GM19239 (cell line): ENCODE measurements around the gene NR6A1.

Experiments
- DNase-seq: peaks from one replicate; pipeline ENCODE4 v3.0.0; 2011; ENCODE audit warnings: low spot score; ENCODE audit not compliant: insufficient read length
- FAIRE-seq: peaks from 2 replicates; lab custom pipeline; 2011; peaks lifted over from hg19 to GRCh38; lab: Jason Lieb, UNC

Gene NR6A1

DNA sequence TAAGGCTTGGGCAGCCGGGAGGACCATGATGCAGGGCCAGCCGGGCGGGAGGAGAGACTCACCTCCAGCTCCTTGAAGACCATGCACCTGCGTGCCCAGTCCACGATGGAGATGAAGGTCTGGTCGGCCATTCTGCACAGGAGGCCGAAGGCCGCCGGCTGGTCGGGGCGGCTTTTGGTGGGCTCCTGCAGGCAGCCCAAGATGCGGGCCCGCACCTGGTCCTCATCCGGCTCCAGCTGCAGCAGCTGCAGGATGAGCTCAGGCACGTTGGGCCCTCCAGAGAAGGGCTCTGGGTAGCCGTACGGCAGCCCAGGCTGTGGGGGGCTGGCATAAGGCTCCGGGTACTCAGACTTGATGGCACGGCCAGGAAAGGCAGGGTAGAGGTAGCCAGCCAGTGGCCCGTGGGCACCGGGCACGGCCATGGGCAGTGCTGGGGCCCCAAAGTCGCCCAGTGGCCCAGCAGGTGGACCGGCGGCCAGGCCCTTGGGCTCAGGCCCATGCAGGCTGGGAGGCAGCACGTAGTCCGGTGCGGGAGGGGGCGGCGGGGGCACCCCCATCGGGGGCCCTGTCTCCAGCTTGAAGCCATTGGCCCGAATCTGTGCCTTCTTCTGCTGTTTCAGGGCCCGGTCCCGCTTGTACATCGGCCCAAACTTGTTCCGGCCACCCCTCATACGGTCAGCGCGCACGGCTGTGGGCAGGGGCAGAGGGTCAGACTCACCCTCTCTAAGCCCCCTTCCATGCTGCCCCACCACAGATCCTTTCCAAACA, 270.9 kb downstream of the NR6A1 start:
- DNase-seq: no peak

DNA sequence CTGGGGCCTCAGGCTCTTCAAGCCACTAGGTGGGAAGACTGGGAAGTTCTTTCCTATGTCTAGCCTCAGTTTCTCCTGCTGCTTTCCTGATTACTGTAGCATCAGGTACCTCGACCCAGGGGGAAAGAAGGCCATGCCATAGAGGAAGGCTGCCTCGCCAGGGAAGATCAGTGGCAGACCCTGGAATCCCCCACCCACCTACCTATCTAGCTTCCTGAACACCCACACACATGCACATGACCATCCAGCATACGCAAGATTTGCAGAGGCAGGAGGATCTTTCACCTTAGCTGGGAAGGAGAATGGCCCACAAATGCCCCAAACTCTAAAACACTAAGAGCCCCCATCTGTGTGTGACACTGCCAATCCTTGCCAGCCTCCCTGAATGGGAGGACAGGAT, 271.9 kb downstream of the NR6A1 start:
- FAIRE-seq: no peak
- no peak for DNase-seq

More for the DNA sequence above, 270.9 kb downstream of the NR6A1 start:
- FAIRE-seq: no peak

DNA sequence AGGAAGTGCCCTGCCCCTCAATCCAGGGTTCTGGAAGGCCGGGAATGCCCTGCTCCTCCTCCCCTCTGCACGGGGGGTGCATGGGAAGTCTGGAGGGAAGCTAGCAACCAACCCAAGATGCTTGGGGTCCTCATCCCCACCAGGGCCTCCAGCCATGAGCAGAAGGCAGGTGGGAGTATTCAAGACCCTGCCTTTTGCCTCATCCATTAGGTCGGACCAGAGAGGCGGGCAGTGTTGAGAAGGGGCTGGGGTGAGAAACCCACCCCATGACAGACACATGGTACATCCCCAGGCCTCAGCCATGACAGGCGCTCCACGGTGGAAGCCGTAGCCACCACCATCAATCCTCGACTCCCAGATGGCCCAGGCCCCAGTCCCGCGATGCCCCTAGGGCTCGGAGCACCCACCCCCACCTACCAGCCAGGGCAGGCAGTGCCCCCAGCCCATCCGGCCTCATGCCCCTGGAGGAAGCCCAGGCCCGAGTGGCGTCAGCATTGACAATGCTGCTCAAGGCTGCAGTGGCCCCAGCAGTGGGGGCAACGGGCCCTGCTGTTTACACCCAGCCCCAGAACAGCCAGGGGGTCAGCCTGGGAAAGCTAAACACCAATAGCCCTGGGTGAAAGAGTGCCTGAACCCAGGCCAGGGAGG, 272.5 kb downstream of the NR6A1 start:
- no peak for DNase-seq
- no peak for FAIRE-seq

DNA sequence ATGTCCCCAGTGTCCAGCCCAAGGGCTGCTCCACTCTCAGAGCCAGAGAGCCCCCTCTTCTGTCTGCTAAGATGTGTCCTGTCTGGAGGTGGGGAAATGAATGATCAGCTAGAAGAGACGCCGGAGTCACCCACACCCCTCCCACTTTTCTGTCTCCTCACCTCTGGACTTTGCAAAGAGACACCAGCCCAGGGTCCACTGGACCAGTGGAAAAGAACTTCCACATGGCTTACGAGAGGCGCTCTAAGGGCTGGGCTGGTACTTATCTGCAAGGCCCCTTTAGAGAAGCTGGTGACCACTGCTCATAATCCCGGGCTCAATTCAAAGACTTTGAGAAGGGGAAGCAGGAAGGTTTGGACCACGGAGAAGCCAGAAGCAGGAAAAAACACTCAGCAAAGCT, 273.1 kb downstream of the NR6A1 start:
- DNase-seq (no peak), FAIRE-seq (no peak)

DNA sequence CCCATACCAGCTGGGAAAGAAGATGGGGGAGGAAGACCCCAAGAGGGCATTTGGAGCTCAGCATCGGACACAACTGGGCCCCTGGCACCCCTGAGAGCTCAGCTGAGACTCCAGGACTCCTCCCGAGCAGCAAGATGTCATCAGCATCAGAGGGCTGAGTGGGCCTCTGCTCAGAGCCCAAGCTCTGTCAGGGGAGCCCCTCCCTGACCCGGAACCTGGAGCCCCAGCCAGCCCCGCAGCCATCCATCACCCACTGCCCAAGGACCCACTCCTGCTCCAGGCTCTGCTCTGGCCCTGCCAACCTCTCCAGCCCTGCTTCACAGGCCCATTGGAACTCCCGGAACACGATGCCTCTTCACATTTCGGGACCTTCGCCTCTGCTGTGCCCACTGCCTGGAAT, 273.7 kb downstream of the NR6A1 start:
- DNase-seq (no peak), FAIRE-seq (no peak)

DNA sequence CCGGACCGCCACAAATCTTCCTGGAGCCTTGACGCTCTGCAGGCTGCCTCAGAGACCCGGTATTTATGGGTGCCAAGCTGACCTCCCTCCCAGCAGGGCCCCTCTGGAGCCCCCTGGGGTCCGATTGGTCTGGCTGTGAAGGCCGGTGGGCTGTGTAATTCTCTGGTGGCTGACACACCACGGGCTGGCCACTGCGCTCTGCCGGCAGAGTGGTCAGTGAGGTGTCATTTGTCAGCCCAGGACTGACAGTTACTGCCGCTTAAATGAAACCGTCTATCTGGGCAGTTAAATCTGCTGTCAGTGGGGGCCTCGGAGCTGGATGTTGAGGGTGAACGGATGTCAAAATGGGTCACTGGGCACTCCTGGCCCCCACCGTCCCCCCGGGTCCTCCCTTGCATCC, 274.6 kb downstream of the NR6A1 start:
- DNase-seq (no peak), FAIRE-seq (no peak)

DNA sequence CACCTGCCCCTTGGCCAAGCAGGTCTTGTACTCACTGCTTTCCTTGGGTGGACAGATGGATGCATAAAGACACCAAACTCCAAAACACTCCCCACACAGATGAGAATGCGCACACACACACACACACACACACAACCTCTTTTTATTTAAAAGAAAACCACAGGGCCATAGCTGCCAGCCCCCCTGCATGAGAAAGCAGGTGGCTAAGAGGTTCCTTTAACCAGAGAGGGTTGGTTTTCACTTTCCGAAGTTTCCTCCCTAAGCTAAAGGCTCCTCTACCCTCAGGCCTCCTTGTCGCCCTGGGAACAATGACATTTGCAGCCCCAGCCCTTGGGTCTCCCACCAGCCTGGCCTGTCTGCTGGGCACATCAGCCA, 275.0 kb downstream of the NR6A1 start:
- no peak for DNase-seq
- FAIRE-seq: no peak

DNA sequence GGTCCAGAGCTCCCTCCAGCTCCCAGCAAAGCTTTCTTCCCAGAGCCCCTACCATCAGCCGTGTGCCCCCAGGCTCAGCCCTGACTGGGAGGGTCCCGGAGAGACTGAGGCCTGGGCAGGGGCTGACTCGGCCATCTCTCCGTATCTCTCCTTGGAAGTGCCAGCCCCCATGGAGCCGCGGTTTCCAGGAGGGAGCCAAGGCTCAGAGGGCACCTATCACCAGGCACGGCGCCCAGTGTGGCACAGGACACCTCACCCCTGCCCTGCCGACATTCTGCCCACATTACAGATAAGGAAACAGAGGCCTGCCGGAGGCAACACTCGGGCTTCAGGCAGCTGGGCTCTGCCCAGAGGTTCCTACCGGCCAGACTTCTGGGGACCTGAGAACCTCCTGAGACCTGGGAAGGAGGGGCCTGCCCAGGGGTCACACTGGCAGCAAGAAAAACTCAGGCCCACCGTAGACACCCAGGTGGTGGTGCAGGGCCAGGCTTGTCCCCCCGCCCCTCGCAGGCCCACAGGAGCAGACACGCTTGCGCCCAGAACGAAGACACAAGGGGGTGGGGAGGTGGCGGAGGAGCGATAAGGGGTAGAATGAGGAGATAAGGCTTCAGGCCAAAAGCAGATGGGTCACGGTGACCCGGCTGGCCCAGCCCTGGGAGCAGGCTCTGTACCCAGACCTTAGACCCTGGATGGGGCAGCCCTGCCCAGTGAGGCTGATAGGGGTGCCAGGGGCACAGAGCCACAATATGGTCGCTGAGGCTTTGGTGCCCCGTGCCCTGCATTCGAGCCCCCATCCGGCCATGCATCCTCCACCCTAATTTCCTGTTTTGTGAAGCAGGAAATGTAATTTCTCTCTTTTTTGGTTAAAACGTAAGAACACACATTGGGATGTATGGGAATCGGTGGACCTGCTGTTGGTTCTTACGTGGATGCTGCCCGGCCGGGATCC, 275.7 kb downstream of the NR6A1 start:
- no peak for FAIRE-seq
- DNase-seq: no peak

DNA sequence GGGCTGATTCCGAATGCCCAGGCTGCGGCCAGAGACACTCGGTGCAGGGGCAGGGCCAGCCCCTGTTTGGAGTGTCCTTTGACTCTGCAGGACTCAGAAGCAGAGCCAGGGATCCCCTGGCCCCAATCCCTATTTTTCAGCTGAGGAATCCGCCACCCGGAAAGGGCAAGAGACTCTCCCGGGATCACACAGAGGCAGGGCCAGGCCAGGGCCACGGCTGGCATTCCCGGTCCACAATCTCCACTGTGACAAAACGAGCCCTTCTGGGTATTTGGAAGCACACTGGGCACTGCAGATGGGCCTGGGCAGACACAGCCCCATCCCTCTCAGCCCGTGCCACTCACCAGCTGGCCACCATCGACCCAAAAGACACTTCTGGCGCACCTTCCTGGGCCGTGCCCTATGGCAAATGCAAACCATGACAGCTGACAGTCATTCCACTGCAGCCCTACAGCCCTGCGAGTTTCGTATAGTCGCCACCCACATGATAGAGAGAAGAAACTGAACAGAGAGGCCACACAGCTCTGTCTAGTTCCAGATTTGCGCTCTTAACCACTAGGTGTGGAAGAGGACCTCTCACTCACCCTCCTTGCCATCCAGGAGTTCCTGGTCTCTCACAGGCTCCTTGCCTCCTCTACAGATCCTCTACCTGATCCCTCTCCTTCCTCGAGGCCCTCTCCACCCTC, 277.2 kb downstream of the NR6A1 start:
- FAIRE-seq (no peak), DNase-seq (no peak)

DNA sequence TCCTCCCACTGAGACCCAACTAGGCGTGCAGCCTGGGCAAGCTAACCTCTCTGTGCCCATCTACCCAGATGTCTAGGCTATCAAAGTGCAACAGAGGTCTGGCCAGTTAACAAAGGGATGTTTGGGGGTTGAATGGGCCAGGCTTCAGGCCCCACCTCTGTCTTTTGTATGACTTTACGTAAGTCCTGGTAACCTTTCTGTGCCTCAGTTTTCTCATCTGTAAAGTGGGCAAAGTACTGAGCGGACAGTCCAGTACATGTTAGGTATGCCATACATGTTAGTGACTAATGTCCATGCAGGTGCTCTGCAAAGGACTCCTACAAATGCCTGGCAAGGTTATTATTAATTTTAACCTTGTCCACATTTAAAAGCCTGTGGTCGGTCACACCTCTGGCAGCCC, 277.9 kb downstream of the NR6A1 start:
- no peak for FAIRE-seq
- no peak for DNase-seq

DNA sequence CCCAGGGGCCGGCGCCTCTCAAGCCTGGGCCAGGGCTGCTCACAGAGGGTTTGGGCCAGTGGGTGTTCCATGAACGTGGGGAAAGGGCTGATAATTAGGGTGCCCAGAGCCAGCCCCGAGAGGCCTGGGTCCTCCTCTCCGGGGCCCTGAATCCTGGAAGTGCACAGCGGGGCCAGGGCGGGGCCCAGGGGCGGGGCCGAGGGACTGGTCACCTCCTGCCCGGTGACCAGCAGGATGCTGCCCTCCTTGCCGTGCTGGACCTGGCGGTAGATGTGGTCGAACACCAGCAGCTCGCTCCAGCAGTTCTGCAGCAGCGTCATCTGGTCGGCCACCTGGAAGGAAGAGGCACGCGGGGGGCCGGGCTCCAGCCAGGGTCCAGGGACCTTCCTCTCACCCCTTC, 278.3 kb downstream of the NR6A1 start:
- DNase-seq: no peak
- no peak for FAIRE-seq

DNA sequence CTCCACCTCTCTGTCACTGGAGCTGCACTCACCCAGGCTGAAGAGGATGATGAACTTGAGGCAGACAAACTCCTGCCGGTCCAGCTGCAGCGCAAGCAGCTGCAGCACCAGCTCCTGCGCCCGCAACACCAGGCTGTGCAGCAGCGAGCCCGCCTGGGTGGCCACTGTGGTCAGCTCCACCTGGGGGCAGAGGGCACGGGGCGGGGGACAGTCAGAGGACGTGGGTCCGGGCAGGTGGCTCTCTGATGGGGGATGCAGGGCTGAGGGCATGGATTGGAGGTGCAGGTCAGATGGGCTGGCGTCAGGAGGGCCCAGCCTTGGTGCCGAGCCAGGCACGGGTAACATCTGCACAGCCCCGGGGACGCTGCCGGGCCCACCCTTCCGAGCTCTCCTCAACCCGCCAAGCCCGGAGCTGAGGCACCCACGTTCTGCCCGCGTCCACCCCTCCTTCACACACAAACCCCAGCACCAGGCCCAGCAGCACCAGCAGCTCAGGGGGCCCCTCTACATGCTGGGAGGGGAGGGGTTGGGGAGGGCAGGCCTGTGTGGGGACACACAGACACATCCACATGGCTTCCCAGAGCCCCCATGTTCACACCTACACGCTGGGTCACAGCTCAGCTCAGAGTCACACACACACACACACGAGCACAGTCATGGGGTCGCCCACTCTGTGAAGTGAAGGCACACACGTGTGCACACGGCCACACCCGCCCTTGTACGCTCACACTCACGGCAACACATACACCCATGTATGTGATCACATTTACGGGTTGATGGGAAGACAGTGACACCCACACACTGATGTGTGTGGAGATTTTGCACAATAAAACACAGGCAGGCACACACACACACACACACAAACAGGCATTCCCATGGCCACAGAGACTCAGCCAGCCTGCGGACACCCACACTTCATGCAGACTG, 279.8 kb downstream of the NR6A1 start:
- DNase-seq: no peak
- no peak for FAIRE-seq

DNA sequence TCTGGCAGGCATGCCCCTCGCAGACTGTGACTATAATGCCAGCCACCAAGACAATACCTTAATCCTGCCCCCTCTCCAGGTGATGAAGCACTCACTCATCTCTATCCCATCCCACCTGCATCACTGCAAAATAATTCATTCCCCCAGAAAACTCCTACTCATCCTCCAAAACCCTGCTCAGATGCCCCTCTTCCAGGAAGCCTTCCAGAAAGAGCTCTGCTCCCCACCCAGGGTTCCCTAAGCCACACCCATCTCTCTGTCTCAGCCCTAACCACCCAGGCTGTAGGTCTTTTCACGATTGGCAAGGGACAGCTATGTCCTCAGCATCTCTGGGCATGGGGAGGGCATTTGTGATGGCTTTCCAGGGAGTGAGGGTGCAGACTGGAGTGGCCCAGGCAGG, 281.1 kb downstream of the NR6A1 start:
- DNase-seq (no peak), FAIRE-seq (no peak)

DNA sequence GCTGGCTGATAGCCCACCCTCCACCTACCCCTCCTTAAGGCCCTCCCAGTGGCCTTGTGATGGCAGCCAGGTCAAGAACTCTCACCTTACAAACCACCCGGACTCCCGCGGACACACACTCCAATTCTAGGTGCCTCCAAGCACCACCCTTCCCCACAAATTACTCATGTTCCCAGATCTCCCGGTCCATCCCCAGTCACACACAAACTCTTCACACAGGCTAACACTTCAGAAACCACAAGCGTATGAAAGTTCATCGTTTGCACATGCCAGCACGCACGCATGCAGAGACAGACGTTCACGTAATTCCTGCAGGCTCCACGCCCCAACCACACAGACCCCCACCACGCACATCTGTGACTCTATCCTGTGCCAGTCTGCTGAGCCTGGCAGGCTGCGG, 281.9 kb downstream of the NR6A1 start:
- DNase-seq (no peak), FAIRE-seq (no peak)

DNA sequence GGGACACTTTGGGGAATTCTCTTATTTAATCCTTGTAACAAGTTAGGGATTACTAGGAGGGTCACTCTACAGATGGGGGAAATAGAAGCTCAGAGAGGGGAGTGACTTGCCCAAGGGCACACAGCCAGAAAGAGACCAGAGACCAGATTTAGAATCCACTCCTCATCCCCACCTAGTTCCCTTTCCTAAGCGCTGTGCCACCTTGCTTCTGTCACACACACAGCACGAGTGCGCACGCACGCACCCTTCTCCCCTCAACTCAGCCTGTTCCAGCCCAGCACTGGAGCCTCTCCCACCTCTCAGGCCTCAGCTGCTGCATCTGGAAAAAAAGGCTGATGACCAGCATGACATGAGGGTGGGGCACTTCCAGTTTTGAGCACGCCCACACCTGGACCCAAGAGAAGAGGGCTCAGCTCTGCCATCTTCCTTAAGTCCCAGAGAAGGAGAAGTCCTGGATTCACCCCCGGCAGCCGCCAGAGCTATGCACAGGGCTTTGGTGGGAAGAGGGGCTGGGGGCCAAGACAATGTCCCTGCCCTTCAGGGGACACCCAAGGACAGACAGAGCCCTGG, 282.4 kb downstream of the NR6A1 start:
- FAIRE-seq (no peak), DNase-seq (no peak)

DNA sequence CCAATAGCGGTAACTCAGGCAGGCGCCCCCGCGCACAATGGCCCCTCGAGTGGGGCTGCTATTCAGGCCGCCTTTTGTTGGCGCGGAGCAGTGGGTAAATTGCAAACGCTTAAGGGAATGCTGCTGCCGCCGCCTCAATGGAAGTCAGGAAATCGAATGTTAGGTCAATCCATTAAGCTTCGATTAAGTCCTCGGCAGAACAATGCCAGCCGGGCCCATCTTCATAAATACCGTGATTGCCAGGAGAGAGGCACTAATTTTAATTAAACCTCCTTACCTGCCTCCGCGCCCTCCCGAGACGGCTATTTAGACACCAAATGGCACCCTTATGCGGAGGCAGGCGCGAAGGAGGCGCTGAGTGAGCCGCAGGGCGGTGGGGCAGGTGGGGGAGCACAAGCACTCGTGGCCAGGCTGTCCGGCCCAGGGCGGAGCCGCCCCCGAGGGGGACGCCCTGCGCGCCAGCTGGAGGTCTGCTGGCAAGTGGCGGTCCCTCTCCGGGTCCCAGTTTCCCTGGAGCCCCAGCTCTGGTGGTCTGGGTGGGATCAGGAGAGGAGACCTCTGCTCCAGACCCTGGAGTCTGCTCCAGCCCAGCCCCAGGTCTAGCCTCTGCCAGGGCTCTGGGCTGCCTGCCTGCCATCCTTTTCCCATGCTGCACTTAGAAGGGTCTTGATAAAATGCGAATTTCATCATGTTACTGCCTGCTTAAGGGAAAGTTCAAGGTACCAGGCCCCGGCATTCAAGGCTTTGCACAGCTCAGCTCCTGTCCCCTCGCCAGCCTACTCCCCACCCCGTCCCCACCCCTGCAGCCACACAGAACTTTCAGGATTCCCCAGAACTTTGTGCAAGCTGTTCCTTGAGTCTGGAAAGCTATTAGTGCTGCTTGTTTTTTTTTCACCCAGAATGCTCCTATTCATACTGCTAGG, 283.6 kb downstream of the NR6A1 start:
- DNase-seq (no peak), FAIRE-seq (no peak)

DNA sequence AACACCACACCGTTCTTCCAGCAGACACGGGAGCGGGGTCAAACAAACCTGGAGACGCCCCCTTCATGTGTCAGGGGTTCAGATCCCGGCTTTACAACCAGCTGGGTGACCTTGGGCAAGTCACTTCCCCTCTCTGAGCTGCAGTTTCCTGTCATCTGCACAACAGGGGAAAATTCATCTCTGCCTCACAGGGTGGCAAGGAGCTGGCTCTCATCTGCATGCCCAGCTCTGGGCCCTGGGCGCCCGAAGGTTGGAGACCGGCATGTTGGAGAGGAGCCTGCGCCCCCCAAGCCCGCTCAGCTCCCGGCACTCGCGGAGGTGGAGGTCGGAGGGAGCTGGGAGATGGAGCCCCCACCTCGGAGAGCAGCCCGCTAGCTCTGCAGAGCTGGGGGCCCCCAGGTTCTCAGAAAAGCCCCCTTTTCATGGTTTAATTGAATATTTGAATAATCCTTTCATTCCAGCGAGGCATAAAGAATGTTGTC, 284.3 kb downstream of the NR6A1 start:
- no peak for FAIRE-seq
- no peak for DNase-seq

DNA sequence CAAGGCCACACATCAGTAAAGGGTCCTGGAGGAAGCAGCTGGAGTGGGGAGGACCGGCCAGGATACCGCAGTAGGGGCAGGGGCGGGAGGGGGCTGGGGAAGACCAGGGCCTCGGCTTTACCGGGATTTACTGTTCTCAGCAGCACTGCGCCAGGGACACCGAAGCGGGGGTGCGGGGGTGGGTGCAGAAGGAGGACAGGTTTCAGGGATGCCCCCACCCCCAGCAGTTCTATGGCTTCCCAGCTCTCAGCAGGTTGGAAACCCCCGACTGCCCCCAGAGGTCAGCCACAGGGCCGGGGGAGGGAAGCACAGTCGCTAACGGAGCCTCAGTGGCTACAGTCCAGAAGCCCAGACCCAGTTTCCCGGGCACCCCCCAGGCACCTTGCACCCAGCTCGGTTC, 285.2 kb downstream of the NR6A1 start:
- no peak for FAIRE-seq

More for the DNA sequence above, 285.2 kb downstream of the NR6A1 start:
- DNase-seq: no peak
